ENCODE measurements around the gene THRSP.
"Not testable (repeated sequence)": the region's sequence is repeated elsewhere in the genome, so short reads cannot be mapped to it uniquely, and the experiment has no call there.

THRSP gene

GRCh38 chr11:78070621-78071020 lies 7.0 kb downstream of the THRSP start:
- Mint-ChIP-seq H3K27ac (no peak overlapping the region), H3K4me3 (no peak overlapping the region), H3K36me3 (peaks cover 80% of the 10 kb centered on the region), H3K4me1 (peaks cover 14% of the 10 kb centered on the region), H3K9me3 (no peaks in the 10 kb centered on the region)
- DNase-seq (ENCODE audit: low spot score in 2 of 2), result no peak
- no peak for ATAC-seq

GRCh38 chr11:78071717-78072116 lies 8.1 kb downstream of the THRSP start:
- DNase-seq (ENCODE audit: low spot score in 2 of 2), result no peak
- Mint-ChIP-seq H3K4me1 (peaks cover 18% of the 10 kb centered on the region), H3K9me3 (no peaks in the 10 kb centered on the region), H3K36me3 (peaks cover 80% of the 10 kb centered on the region), H3K4me3 (no peak overlapping the region), H3K27ac (no peak overlapping the region)
- no peak for ATAC-seq

GRCh38 chr11:78072455-78072854 lies 8.8 kb downstream of the THRSP start:
- H3K4me1 Mint-ChIP-seq, result peaks cover 22% of the 10 kb centered on the region
- ATAC-seq (no peak), DNase-seq (ENCODE audit: low spot score in 2 of 2) (no peak)
- no peaks in the 10 kb centered on the region for H3K9me3 Mint-ChIP-seq
- no peak overlapping the region for H3K27ac Mint-ChIP-seq
- H3K36me3 Mint-ChIP-seq, result peaks cover 75% of the 10 kb centered on the region
- no peak overlapping the region for H3K4me3 Mint-ChIP-seq

- Mint-ChIP-seq H3K9me3 (no peaks in the 10 kb centered on the region), H3K4me1 (peaks cover 34% of the 10 kb centered on the region), H3K36me3 (peaks cover 52% of the 10 kb centered on the region), H3K4me3 (no peak overlapping the region), H3K27ac (peak overlapping the region; percentile 53)
- no peak for ATAC-seq
- no peak for DNase-seq (ENCODE audit: low spot score in 2 of 2)
Measured at GRCh38 chr11:78074756-78075155, 11.1 kb downstream of the THRSP start.

- DNase-seq (ENCODE audit: low spot score in 2 of 2), result no peak
- H3K9me3 Mint-ChIP-seq, result peaks cover 5% of the 10 kb centered on the region
- no peak for ATAC-seq
- H3K27ac Mint-ChIP-seq, result peak overlapping the region; percentile 27
- H3K36me3 Mint-ChIP-seq, result peaks cover 31% of the 10 kb centered on the region
- peak overlapping the region; percentile 8 for H3K4me3 Mint-ChIP-seq
- peaks cover 47% of the 10 kb centered on the region for H3K4me1 Mint-ChIP-seq
Measured at GRCh38 chr11:78076733-78077403, 13.2 kb downstream of the THRSP start.

GRCh38 chr11:78077592-78077991 lies 13.9 kb downstream of the THRSP start:
- not testable (repeated sequence) for H3K9me3 Mint-ChIP-seq; ATAC-seq; DNase-seq (ENCODE audit: low spot score in 2 of 2)
- H3K4me1 Mint-ChIP-seq, result peaks cover 44% of the 10 kb centered on the region
- peaks cover 24% of the 10 kb centered on the region for H3K36me3 Mint-ChIP-seq
- H3K27ac Mint-ChIP-seq, result peak overlapping the region; percentile 90
- H3K4me3 Mint-ChIP-seq, result peak overlapping the region; percentile 82

GRCh38 chr11:78078218-78079167 lies 14.8 kb downstream of the THRSP start:
- Mint-ChIP-seq H3K9me3 (peaks cover 5% of the 10 kb centered on the region), H3K36me3 (peaks cover 15% of the 10 kb centered on the region), H3K27ac (peak overlapping the region; percentile 90), H3K4me1 (peaks cover 42% of the 10 kb centered on the region), H3K4me3 (peak overlapping the region; percentile 82)
- DNase-seq (ENCODE audit: low spot score in 2 of 2) (no peak), ATAC-seq (no peak)

- Mint-ChIP-seq H3K4me1 (peaks cover 41% of the 10 kb centered on the region), H3K27ac (peak within 1 kb of the TSS; percentile 90), H3K4me3 (peak within 1 kb of the TSS; percentile 82), H3K9me3 (peaks cover 5% of the 10 kb centered on the region), H3K36me3 (peaks cover 7% of the 10 kb centered on the region)
- peak; percentile 59 to 86 for DNase-seq (ENCODE audit: low spot score in 2 of 2)
- peak; percentile 85 for ATAC-seq
Measured at GRCh38 chr11:78079232-78080083, 15.8 kb downstream of the THRSP start, which contains the start of gene NDUFC2. NDUFC2 (minus strand) TSS chr11:78079862; CDS start chr11:78079744, 118 bp downstream.

- H3K4me1 Mint-ChIP-seq, result peaks cover 34% of the 10 kb centered on the region
- H3K9me3 Mint-ChIP-seq, result peaks cover 5% of the 10 kb centered on the region
- DNase-seq (ENCODE audit: low spot score in 2 of 2) (no peak), ATAC-seq (no peak)
- peak overlapping the region; percentile 90 for H3K27ac Mint-ChIP-seq
- peak overlapping the region; percentile 82 for H3K4me3 Mint-ChIP-seq
- H3K36me3 Mint-ChIP-seq, result no peaks in the 10 kb centered on the region
Measured at GRCh38 chr11:78080084-78080817, 16.6 kb downstream of the THRSP start.

- no peak for ATAC-seq
- no peaks in the 10 kb centered on the region for H3K36me3 Mint-ChIP-seq
- peaks cover 5% of the 10 kb centered on the region for H3K9me3 Mint-ChIP-seq
- H3K27ac Mint-ChIP-seq, result peak overlapping the region; percentile 6
- H3K4me1 Mint-ChIP-seq, result peaks cover 34% of the 10 kb centered on the region
- DNase-seq (ENCODE audit: low spot score in 2 of 2), result no peak
- H3K4me3 Mint-ChIP-seq, result peak overlapping the region; percentile 82
Measured at GRCh38 chr11:78080818-78081495, 17.3 kb downstream of the THRSP start.

GRCh38 chr11:78081583-78081982 lies 17.9 kb downstream of the THRSP start:
- peak overlapping the region; percentile 82 for H3K4me3 Mint-ChIP-seq
- H3K27ac Mint-ChIP-seq, result peak overlapping the region; percentile 6
- peaks cover 32% of the 10 kb centered on the region for H3K4me1 Mint-ChIP-seq
- H3K36me3 Mint-ChIP-seq, result no peaks in the 10 kb centered on the region
- DNase-seq (ENCODE audit: low spot score in 2 of 2), result no peak
- no peak for ATAC-seq
- H3K9me3 Mint-ChIP-seq, result peaks cover 5% of the 10 kb centered on the region

- Mint-ChIP-seq H3K9me3 (peaks cover 5% of the 10 kb centered on the region), H3K4me3 (peak overlapping the region; percentile 82), H3K27ac (no peak overlapping the region), H3K4me1 (peaks cover 27% of the 10 kb centered on the region), H3K36me3 (no peaks in the 10 kb centered on the region)
- DNase-seq (ENCODE audit: low spot score in 2 of 2) (no peak), ATAC-seq (no peak)
Measured at GRCh38 chr11:78082146-78082545, 18.5 kb downstream of the THRSP start.

- no peak for ATAC-seq
Measured at GRCh38 chr11:78083021-78083420, 19.4 kb downstream of the THRSP start.

GRCh38 chr11:78084506-78084905 lies 20.8 kb downstream of the THRSP start:
- H3K9me3 Mint-ChIP-seq; H3K27ac Mint-ChIP-seq; H3K36me3 Mint-ChIP-seq; H3K4me3 Mint-ChIP-seq; DNase-seq (ENCODE audit: low spot score in 2 of 2); ATAC-seq: not testable (repeated sequence)
- H3K4me1 Mint-ChIP-seq, result peaks cover 15% of the 10 kb centered on the region

More at GRCh38 chr11:78083021-78083420, 19.4 kb downstream of the THRSP start:
- H3K27ac Mint-ChIP-seq, result no peak overlapping the region
- peaks cover 21% of the 10 kb centered on the region for H3K4me1 Mint-ChIP-seq
- peaks cover 5% of the 10 kb centered on the region for H3K9me3 Mint-ChIP-seq
- H3K36me3 Mint-ChIP-seq, result no peaks in the 10 kb centered on the region
- no peak for DNase-seq (ENCODE audit: low spot score in 2 of 2)
- H3K4me3 Mint-ChIP-seq, result no peak overlapping the region
